T-helper 22 cell (primary cell): ENCODE data around the gene HRAS.
"Not testable (repeated sequence)": the region's sequence is repeated elsewhere in the genome, so short reads cannot be mapped to it uniquely, and the experiment has no call there.

Experiments
- DNase-seq: peaks from one replicate; pipeline ENCODE4 v3.0.0-alpha.2; 2020; ENCODE audit warnings: low read depth

HRAS gene

GRCh38 chr11:535519-536454 lies at the start of gene HRAS:
Gene HRAS, minus strand, starts transcription at chr11:535576.
- peak; percentile 91 for DNase-seq

- DNase-seq = no peak
Observed at GRCh38 chr11:584287-584686, 48.9 kb upstream of the HRAS start.

- DNase-seq = no peak
Observed at GRCh38 chr11:581752-582151, 46.4 kb upstream of the HRAS start.

GRCh38 chr11:581342-581741 lies 46.0 kb upstream of the HRAS start:
- no peak for DNase-seq

GRCh38 chr11:579830-580601 lies 44.6 kb upstream of the HRAS start:
- no peak for DNase-seq

- DNase-seq = no peak
Observed at GRCh38 chr11:578276-579035, 43.1 kb upstream of the HRAS start.

- no peak for DNase-seq
Observed at GRCh38 chr11:577611-577894, 42.2 kb upstream of the HRAS start.

- DNase-seq = no peak
Observed at GRCh38 chr11:576811-577610, 41.6 kb upstream of the HRAS start.

GRCh38 chr11:575996-576768 lies 40.8 kb upstream of the HRAS start, which contains the start of gene PHRF1:
Gene PHRF1, plus strand, starts transcription at chr11:576470. Its CDS starts 5,043 bp downstream, at chr11:581513.
- peak; percentile 91 for DNase-seq

- no peak for DNase-seq
Observed at GRCh38 chr11:575313-575995, 40.1 kb upstream of the HRAS start.

- no peak for DNase-seq
Observed at GRCh38 chr11:574632-575312, 39.4 kb upstream of the HRAS start.

- DNase-seq = not testable (repeated sequence)
Observed at GRCh38 chr11:574031-574570, 38.7 kb upstream of the HRAS start.

- DNase-seq = no peak
Observed at GRCh38 chr11:573146-573759, 37.9 kb upstream of the HRAS start.

GRCh38 chr11:571802-572185 lies 36.4 kb upstream of the HRAS start:
- no peak for DNase-seq

- DNase-seq = no peak
Observed at GRCh38 chr11:569158-569885, 33.9 kb upstream of the HRAS start.

- peak; percentile 91 for DNase-seq
Observed at GRCh38 chr11:568306-569157, 33.2 kb upstream of the HRAS start.

- DNase-seq = peak; percentile 30
Observed at GRCh38 chr11:567629-568292, 32.4 kb upstream of the HRAS start.
